BJ (cell line): ENCODE results near the gene LEMD2. TPM values are rescaled to one million over a fixed set of nuclear protein-coding genes. Genes with fewer than 3 reads are reported as not detected.

ENCODE experiments used
- CTCF ChIA-PET: fragments of 350-600 bp; formaldehyde crosslinking; extraction: SDS; loops from one replicate; lab custom pipeline; 2021; ENCODE audit warnings: antibody characterized with exemption, inconsistent platforms; lab: Yijun Ruan, JAX
- POLR2A ChIA-PET: fragments of 300-600 bp; sonication (Branson Sonifier 250); formaldehyde crosslinking; extraction: SDS; loops from one replicate; lab custom pipeline; 2021; ENCODE audit warnings: antibody characterized with exemption; lab: Charles Lee
- DNase-seq: peaks from one replicate; pipeline ENCODE4 v3.0.0-alpha.2; 2011; ENCODE audit warnings: low read depth
- H3K27me3 ChIP-seq: 2 replicates; pipeline ENCODE4 v1.6.0; 2011; ENCODE audit warnings: low read length; ENCODE audit not compliant: control insufficient read depth, insufficient read depth
- H3K36me3 ChIP-seq: 2 replicates; pipeline ENCODE4 v1.5.1; 2011; ENCODE audit warnings: low read length; ENCODE audit not compliant: control insufficient read depth, insufficient read depth
- H3K4me3 ChIP-seq: 2 replicates; pipeline ENCODE4 v1.5.1; 2011; ENCODE audit warnings: low read depth, mild to moderate bottlenecking, control low read depth, low read length
- polyA plus RNA-seq: library from polyadenylated mRNA; depleted of rRNA; stranded (reverse); fragments of >200 nt; gene quantifications from 2 replicates; pipeline ENCODE4 v1.2.3, GENCODE V29; 2011
- TF ChIP-seq, protein P1 (sequence below): IDR thresholded peaks from 2 replicates; pipeline ENCODE4 v1.5.1; 2011; ENCODE audit warnings: low read depth, mild to moderate bottlenecking, control low read depth, inconsistent platforms, low read length, moderate library complexity; ENCODE audit not compliant: insufficient read depth

LEMD2 gene
- polyA plus RNA-seq, 1 experiment = 59.8 TPM

DNA sequence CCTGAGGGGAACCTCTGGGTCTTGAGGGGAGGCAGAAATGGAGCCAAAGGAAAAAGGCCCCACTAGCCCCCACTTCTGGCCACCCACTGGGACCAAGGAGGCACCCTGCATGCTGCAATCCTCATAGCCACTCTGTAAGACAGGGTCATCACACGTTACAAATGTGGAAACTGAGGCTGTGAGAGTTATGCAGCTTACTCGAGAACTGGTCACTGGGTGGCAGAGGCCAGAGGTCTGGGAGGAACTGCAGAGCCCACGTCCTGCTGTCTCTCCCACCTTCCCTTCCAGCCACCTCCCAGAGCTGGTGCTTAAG, 18.1 kb downstream of the LEMD2 start:
- DNase-seq = no peak
- peaks cover 20% of the 10 kb centered on the region for H3K36me3 ChIP-seq
- TF ChIP-seq, protein P1, sequence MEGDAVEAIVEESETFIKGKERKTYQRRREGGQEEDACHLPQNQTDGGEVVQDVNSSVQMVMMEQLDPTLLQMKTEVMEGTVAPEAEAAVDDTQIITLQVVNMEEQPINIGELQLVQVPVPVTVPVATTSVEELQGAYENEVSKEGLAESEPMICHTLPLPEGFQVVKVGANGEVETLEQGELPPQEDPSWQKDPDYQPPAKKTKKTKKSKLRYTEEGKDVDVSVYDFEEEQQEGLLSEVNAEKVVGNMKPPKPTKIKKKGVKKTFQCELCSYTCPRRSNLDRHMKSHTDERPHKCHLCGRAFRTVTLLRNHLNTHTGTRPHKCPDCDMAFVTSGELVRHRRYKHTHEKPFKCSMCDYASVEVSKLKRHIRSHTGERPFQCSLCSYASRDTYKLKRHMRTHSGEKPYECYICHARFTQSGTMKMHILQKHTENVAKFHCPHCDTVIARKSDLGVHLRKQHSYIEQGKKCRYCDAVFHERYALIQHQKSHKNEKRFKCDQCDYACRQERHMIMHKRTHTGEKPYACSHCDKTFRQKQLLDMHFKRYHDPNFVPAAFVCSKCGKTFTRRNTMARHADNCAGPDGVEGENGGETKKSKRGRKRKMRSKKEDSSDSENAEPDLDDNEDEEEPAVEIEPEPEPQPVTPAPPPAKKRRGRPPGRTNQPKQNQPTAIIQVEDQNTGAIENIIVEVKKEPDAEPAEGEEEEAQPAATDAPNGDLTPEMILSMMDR = no peak
- H3K27me3 ChIP-seq = no peaks in the 10 kb centered on the region
- ChIA-PET CTCF (interaction anchor here (0.6 to 20.1 kb wide), 46 partner anchors 10 to 392 kb away, joined by 3 to 567 read pairs (median 4); partner anchors contain the start of genes GRM4, IP6K3, LEMD2 and UQCC2), POLR2A (interaction anchor here (0.8 kb wide), 1 partner anchor 20 kb away, joined by 3 read pairs; no protein-coding TSS in a partner anchor)
- H3K4me3 ChIP-seq = no peak overlapping the region

DNA sequence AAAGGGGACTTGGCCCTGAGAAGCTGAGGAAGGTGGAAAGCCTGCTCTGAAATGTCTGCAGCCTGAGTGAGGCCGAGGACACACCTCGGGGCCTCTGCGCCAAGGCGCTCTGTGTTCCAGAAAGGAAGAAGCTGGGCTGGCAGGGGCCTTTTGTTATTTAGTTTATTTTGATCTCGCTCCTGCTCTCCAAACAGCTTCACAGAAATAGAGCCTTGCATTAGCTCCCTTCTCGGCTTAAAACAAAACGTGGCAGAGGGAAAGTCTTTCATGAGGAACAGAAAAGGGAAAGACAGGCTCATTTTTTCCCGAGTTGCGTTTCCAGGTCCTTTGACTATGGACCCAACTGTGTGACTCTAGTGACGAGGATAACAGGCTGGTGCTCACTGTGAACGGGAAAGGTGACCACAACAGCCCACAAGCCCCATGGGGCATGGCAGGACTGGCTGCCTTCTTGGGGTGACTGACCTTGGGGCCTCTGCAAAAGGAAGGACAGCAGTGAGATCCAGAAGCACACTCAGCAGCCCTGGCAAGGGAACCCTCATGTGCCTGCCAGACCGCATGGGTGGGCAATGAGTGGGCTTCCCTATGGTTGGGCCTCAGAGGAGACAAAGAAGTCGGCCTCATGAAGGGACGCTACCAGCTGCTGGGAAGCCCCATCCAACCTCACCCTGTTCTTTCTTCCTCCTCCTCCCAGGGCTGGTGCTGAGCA, 18.7 kb downstream of the LEMD2 start:
- DNase-seq = no peak
- POLR2A ChIA-PET = interaction anchor here (0.6 kb wide), 1 partner anchor 221 kb away, joined by 5 read pairs; no protein-coding TSS in a partner anchor

DNA sequence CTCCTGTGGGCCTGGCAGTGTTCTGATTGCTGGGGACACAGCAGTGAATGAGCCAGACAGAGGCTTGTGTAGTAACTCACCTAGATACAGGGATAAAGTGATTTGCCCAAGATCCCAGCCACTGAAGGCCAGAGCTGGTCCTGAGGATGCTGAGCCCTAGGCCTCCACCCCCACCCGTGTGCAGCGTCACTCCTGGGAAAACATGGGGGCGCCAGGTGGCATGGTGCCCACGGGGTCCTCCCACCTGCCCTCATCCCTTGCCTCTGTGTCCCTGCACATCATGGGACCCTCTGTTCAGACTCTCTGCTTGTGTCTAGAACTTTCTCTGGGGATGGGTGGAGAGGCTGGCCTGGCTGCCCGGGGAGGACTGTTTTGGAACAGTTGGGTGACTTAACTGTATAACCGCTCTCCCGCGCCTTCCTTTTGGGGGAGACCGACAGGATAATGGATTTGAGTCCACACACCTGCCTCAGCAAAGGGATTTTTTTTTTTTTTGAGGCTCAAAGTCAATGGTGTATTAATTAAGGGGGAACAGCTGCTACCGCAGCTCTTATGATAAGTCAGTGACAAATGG, 19.6 kb downstream of the LEMD2 start:
- ChIA-PET POLR2A (no interaction called here), CTCF (interaction anchor here (0.9 to 20.1 kb wide), 13 partner anchors 12 to 389 kb away, joined by 3 to 567 read pairs (median 4); partner anchors contain the start of genes GRM4, IP6K3 and UQCC2)
- no peak for DNase-seq

More for the DNA sequence above, 18.7 kb downstream of the LEMD2 start:
- peaks cover 17% of the 10 kb centered on the region for H3K36me3 ChIP-seq
- CTCF ChIA-PET = interaction anchor here (0.5 to 20.1 kb wide), 26 partner anchors 11 to 388 kb away, joined by 3 to 567 read pairs (median 5); partner anchors contain the start of genes GRM4, IP6K3, LEMD2 and UQCC2
- no peaks in the 10 kb centered on the region for H3K27me3 ChIP-seq
- TF ChIP-seq, protein P1 = no peak
- no peak overlapping the region for H3K4me3 ChIP-seq

DNA sequence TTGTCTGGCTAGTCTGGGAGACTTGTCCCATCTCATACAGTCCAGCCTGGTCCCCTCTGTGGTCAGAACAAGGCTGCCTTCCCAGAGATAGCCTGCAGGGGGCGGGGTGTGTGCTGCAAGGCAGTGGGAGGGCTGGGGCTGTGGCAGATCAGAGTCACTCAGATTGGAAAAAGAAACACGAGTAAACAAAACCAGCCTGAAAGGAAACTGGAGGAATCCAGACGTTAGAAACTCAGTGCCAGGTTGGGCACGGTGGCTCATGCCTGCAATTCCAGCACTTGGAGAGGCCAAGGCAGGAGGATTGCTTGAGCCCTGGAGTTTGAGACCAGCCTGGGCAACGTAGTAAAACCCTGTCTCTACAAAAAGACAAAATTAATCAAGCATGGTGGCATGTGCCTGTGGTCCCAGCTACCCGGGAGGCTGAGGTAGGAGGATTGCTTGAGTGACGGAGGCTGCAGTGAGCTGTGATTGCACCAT, 20.2 kb downstream of the LEMD2 start:
- POLR2A ChIA-PET = no interaction called here
- no peak for DNase-seq
- H3K4me3 ChIP-seq = no peak overlapping the region
- CTCF ChIA-PET = interaction anchor here (0.6 to 20.1 kb wide), 14 partner anchors 12 to 387 kb away, joined by 3 to 567 read pairs (median 4); partner anchors contain the start of gene IP6K3
- no peaks in the 10 kb centered on the region for H3K27me3 ChIP-seq
- peaks cover 10% of the 10 kb centered on the region for H3K36me3 ChIP-seq
- TF ChIP-seq, protein P1 = peak; percentile 98

More for the DNA sequence above, 19.6 kb downstream of the LEMD2 start:
- Histone ChIP-seq H3K27me3 (no peaks in the 10 kb centered on the region), H3K36me3 (peaks cover 12% of the 10 kb centered on the region), H3K4me3 (no peak overlapping the region)
- TF ChIP-seq, protein P1 = no peak
